GM12891 (cell line): Measurements from ENCODE around the gene ZNF705A.

Experiments used
- POLR2A ChIP-seq: IDR thresholded peaks from 2 replicates; pipeline ENCODE4 v1.6.1; 2011; ENCODE audit warnings: low read depth, low read length, control low read depth
- POU2F2 ChIP-seq: IDR thresholded peaks from 2 replicates; pipeline ENCODE4 v1.6.1; 2011; ENCODE audit warnings: low read depth, mild to moderate bottlenecking, control low read depth, low read length, moderate library complexity
- SPI1 ChIP-seq: IDR thresholded peaks from 2 replicates; pipeline ENCODE4 v1.6.1; 2011; ENCODE audit warnings: low read depth, low read length, control low read depth
- TAF1 ChIP-seq: IDR thresholded peaks from 2 replicates; pipeline ENCODE4 v1.6.1; 2011; ENCODE audit warnings: low read depth, low read length, control low read depth

- TF ChIP-seq SPI1 = 0 out of 2 replicates have a peak, but pooled peaks have one; percentile 16
- TF ChIP-seq TAF1 = no peak
- no peak for TF ChIP-seq POLR2A
- no peak for TF ChIP-seq POU2F2
Observed at GRCh38 chr12:8154526-8154925, 2.3 kb upstream of the ZNF705A start.
